ENCODE data around the gene KIF19. TPM values are rescaled to one million over a fixed set of nuclear protein-coding genes. Genes with fewer than 3 reads are reported as not detected.

Gene KIF19
- total RNA-seq, 1 donor = 1.2 TPM

- Histone ChIP-seq H3K4me3 (ENCODE audit: low read length) (no peak overlapping the region), H3K9me3 (ENCODE audit: low read depth, low read length) (no peaks in the 10 kb centered on the region), H3K27me3 (ENCODE audit: insufficient read depth, low read length) (no peaks in the 10 kb centered on the region), H3K4me1 (ENCODE audit: insufficient read depth, low read length) (peaks cover 14% of the 10 kb centered on the region)
Observed at GRCh38 chr17:74374858-74375257, 48.8 kb downstream of the KIF19 start.

DNA sequence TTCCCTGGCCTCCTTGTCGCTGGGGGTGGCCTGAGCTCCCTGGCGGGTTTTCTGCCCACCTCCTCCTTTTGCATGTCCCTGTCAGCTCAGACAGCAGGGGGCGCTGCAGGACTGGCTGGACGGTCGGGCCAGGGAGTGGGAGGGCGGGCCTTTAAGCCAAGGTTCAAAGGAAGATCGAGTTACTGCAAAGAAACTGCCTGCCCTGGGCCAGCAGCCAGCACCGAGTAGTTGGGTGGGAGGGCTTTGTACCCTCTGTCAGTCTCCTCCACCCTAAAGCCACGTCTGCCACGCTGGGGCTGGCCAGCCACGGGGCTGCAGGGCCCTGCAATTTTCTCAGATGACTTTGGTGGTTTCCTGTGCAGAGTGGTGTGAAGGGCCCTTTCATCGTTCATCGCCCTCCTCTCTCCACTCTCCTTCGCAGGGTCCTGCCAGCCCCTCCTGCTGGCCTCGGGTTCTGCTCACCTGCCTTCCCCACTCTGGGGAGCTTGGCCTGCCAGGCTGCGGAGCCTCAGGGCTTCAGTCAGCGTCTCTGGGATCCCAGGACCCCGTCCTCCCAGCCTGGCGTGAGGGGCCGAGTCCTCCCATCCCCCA, 53.6 kb downstream of the KIF19 start:
- Histone ChIP-seq H3K4me1 (ENCODE audit: insufficient read depth, low read length) (peaks cover 18% of the 10 kb centered on the region), H3K4me3 (ENCODE audit: low read length) (no peak overlapping the region), H3K27me3 (ENCODE audit: insufficient read depth, low read length) (no peaks in the 10 kb centered on the region), H3K9me3 (ENCODE audit: low read depth, low read length) (no peaks in the 10 kb centered on the region)

- Histone ChIP-seq H3K9me3 (ENCODE audit: low read depth, low read length) (no peaks in the 10 kb centered on the region), H3K27me3 (ENCODE audit: insufficient read depth, low read length) (no peaks in the 10 kb centered on the region), H3K4me1 (ENCODE audit: insufficient read depth, low read length) (peaks cover 18% of the 10 kb centered on the region), H3K4me3 (ENCODE audit: low read length) (no peak overlapping the region)
Observed at GRCh38 chr17:74380086-74380958, 54.3 kb downstream of the KIF19 start.

DNA sequence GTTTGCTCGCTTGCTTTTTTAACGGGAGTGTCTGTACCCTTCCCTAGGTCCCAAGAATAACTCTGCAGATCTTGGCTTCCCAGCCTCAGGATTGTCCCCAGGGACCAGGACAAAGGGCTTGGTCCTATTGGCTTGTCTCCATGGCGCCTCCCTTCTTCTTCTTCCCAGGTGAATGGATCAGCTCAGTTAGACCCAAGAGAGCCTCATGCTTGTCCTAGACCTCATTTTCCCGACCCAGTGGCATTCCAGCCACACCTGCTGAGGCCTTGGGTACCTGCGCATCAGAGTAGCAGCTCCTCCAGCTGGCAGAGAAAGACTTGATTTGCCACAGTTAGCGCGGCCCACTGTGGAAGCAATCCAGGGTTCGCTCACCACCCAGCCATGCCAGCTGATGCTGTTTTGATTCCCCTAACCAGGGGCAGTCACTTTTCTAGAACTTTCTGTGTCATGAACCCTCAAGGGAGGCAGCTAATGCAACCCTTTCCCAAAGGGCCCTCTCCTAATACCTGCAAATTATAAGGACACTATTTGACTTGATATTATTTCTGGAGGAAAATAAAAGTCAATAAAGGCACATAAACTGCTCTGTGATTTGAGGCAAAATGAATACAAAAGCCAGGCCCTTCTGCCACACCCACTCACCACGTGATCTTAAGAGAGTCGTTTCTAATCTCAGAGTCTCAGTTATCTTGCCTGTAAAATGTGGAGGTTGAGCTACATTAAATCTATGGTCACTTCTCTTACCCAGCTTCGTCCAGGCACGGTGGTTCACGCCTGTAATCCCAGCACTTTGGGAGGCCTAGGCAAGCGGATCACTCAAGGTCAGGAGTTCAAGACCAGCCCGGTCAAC, 55.2 kb downstream of the KIF19 start:
- Histone ChIP-seq H3K4me1 (ENCODE audit: insufficient read depth, low read length) (peaks cover 21% of the 10 kb centered on the region), H3K9me3 (ENCODE audit: low read depth, low read length) (no peaks in the 10 kb centered on the region), H3K4me3 (ENCODE audit: low read length) (no peak overlapping the region), H3K27me3 (ENCODE audit: insufficient read depth, low read length) (no peaks in the 10 kb centered on the region)

DNA sequence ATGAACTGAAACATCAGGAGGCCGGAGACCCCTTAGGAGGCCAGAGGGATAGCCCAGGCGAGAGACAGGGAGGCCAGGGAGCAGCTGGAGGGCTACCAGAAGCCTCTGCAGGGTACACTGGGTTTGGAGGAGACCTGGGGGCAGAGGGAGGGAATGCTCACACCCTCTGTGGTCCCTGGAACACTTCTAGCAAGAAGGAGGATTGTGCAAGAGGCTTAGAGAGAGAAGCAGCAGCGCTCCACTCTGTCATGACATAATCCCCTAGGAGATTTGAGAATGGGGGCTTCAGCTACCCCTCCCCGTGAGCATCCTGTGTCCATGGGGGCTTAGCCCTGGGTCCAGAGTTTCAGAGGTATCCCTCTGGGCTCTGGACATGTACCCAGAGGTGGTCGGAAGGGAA, 57.1 kb downstream of the KIF19 start:
- H3K4me1 ChIP-seq (ENCODE audit: insufficient read depth, low read length) = peaks cover 23% of the 10 kb centered on the region
- H3K9me3 ChIP-seq (ENCODE audit: low read depth, low read length) = no peaks in the 10 kb centered on the region
- H3K27me3 ChIP-seq (ENCODE audit: insufficient read depth, low read length) = no peaks in the 10 kb centered on the region
- H3K4me3 ChIP-seq (ENCODE audit: low read length) = no peak overlapping the region

- H3K9me3 ChIP-seq (ENCODE audit: low read depth, low read length) = no peaks in the 10 kb centered on the region
- H3K27me3 ChIP-seq (ENCODE audit: insufficient read depth, low read length) = no peaks in the 10 kb centered on the region
- peaks cover 5% of the 10 kb centered on the region for H3K4me1 ChIP-seq (ENCODE audit: insufficient read depth, low read length)
- H3K4me3 ChIP-seq (ENCODE audit: low read length) = no peak overlapping the region
Observed at GRCh38 chr17:74385201-74385600, 59.2 kb downstream of the KIF19 start.

DNA sequence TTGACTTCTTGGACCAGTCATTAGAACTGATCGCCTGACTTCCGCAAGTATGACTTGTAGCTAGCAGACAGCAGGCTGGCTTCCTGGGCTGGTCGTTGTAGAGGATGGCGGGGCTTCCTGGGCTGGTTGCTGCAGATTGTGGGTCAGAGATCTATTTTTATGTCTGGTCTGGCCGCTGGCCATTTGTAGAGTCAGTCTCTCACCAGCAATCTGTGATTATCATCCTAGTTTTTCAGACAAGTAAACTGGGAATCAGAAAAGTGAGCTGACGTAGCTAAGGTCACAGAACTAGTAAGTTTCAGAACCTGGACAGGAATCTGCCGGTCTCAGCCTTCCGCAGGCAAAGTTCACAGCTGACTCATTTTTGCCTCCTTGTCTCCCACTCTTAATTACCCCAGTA, 60.4 kb downstream of the KIF19 start:
- no peak overlapping the region for H3K4me3 ChIP-seq (ENCODE audit: low read length)
- H3K27me3 ChIP-seq (ENCODE audit: insufficient read depth, low read length) = no peaks in the 10 kb centered on the region
- no peaks in the 10 kb centered on the region for H3K9me3 ChIP-seq (ENCODE audit: low read depth, low read length)
- peaks cover 8% of the 10 kb centered on the region for H3K4me1 ChIP-seq (ENCODE audit: insufficient read depth, low read length)

GRCh38 chr17:74387365-74388218, 61.6 kb downstream of the KIF19 start:
- Histone ChIP-seq H3K27me3 (ENCODE audit: insufficient read depth, low read length) (no peaks in the 10 kb centered on the region), H3K4me1 (ENCODE audit: insufficient read depth, low read length) (peaks cover 15% of the 10 kb centered on the region), H3K9me3 (ENCODE audit: low read depth, low read length) (no peaks in the 10 kb centered on the region), H3K4me3 (ENCODE audit: low read length) (no peak overlapping the region)

GRCh38 chr17:74389084-74389753, 63.2 kb downstream of the KIF19 start:
- Histone ChIP-seq H3K9me3 (ENCODE audit: low read depth, low read length) (no peaks in the 10 kb centered on the region), H3K27me3 (ENCODE audit: insufficient read depth, low read length) (no peaks in the 10 kb centered on the region)

DNA sequence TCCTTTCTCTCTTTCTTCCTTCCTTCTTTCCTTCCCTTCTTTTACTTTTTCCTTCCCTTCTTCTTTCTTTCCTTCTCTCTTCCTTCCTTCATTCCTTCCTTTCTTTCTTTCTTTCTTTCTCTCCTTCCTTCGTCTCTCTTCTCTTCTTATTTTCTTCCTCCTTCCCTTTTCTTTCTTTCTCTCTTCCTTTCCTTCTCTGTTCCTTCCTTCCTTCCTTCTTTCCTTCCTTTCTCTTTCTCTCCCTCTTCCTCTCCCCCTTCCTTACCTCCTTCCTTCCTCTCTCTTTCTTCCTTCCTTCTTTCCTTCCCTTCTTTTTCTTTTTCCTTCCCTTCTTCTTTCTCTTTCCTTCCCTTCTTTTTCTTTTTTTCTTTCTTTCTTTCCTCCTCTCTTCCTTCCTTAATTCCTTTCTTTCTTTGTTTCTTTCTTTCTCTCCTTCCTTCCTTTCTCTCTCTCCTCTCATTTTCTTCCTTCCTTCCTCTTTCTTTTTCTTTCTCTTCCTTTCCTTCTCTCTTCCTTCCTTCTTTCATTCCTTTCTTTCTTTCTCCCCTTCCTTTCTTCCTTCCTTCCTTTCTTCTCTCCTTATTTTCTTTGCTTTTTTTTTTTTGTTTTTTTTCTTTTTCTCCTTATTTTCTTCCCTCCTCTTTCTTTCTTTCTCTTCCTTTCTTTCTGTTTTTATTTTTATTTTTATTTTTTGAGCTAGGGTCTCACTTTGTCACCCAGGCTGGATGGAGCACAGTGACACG, 64.1 kb downstream of the KIF19 start:
- Histone ChIP-seq H3K4me3 (ENCODE audit: low read length) (no peak overlapping the region), H3K27me3 (ENCODE audit: insufficient read depth, low read length) (no peaks in the 10 kb centered on the region), H3K4me1 (ENCODE audit: insufficient read depth, low read length) (peaks cover 15% of the 10 kb centered on the region), H3K9me3 (ENCODE audit: low read depth, low read length) (no peaks in the 10 kb centered on the region)

More at GRCh38 chr17:74389084-74389753, 63.2 kb downstream of the KIF19 start:
- Histone ChIP-seq H3K4me3 (ENCODE audit: low read length) (no peak overlapping the region), H3K4me1 (ENCODE audit: insufficient read depth, low read length) (peaks cover 15% of the 10 kb centered on the region)

DNA sequence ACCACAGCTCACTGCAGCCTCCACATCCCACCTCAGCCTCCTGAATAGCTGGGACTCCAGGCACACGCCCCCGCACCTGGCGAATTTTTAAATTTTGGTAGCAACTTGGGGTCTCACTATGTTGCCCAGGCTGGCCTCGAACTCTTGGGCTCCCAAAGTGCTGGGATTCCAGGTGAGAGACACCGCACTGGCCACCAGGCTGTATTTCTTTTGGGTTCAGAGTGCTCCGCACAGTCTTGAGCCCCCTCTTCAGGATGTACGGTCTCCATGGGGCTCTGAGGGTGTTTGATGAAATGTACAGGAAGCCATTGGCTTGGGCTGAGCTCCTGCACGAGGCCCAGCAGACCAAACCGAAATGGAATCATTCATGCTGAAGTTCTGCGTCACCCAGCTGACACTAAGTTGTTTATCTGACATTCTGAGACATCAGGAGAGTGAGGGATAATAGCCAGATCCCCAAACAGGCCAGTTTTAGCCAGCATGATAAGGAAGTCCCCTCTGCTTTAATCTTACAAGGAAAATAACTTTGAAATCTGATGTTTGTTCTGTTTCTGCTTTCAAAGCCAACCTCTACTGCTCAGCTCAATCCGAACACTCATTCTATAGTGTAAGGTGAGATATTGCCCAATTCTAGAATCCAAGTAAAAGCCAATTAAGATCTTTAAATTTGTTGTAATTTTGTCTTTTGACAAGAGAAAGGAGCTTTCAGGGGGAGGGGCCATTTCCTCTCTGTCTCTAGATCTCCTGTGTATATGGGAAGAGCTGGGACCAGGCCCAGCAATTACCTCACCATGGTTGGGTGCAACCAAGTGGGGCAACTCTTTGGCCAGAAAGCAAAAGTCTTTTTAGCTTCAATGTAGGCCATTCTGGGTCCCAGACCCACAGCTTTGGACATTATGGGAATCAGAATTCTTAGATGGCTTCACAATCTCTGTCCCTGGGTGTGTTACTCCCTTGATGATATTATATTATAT, 64.9 kb downstream of the KIF19 start:
- Histone ChIP-seq H3K4me1 (ENCODE audit: insufficient read depth, low read length) (peaks cover 14% of the 10 kb centered on the region), H3K4me3 (ENCODE audit: low read length) (no peak overlapping the region), H3K9me3 (ENCODE audit: low read depth, low read length) (no peaks in the 10 kb centered on the region), H3K27me3 (ENCODE audit: insufficient read depth, low read length) (no peaks in the 10 kb centered on the region)

DNA sequence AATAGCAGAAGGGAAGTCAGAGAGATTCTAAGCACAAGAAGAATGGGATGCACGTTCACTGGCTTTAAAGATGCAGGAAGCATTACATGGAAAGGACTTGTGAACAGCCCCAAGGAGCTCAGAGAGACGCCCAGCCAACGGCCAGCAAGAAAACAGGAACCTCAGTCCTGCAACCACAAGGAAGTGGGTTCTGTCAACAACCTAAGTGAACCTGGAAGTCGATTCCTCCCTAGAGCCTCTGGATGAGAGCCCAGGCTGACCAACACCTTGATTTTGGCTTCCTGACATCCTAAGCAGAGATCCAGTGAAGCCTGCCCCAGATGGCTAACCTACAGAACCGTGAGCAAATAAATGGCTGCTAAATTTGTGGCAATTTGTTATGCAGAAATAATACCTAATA, 65.7 kb downstream of the KIF19 start:
- H3K4me1 ChIP-seq (ENCODE audit: insufficient read depth, low read length) = peaks cover 11% of the 10 kb centered on the region

DNA sequence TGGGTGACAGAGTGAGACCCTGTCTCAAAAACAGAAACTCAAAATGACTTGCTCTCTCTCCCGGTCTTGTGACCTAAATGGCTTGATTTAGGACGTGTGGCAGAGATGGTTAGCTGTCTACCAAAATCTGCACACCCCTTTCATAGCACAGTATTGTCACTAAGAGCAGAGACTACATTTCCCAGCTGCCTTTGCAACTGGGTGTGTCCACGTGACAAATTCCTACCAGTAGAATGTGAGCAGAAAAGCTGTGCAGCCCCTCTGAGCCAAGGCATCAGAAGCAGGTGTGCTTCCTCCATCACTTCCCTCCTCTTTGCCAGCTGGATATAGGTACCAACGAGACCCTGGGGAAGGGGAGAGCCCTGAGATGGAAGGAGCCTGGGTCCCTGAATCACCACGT, 66.8 kb downstream of the KIF19 start:
- Histone ChIP-seq H3K4me3 (ENCODE audit: low read length) (no peak overlapping the region), H3K9me3 (ENCODE audit: low read depth, low read length) (no peaks in the 10 kb centered on the region), H3K4me1 (ENCODE audit: insufficient read depth, low read length) (peaks cover 11% of the 10 kb centered on the region), H3K27me3 (ENCODE audit: insufficient read depth, low read length) (no peaks in the 10 kb centered on the region)

More for the DNA sequence above, 65.7 kb downstream of the KIF19 start:
- H3K27me3 ChIP-seq (ENCODE audit: insufficient read depth, low read length) = no peaks in the 10 kb centered on the region
- no peak overlapping the region for H3K4me3 ChIP-seq (ENCODE audit: low read length)
- no peaks in the 10 kb centered on the region for H3K9me3 ChIP-seq (ENCODE audit: low read depth, low read length)

Measured in mononuclear cell (primary cell).